Neural cell (in vitro differentiated cells): ENCODE results near the gene CACNA1C.
A peak's percentile ranks its signal among the peaks of the same experiment; 100 is the strongest.

Source experiments
- EP300 ChIP-seq: fragments of 450-650 bp; conservative IDR thresholded peaks from 2 replicates; pipeline ENCODE4 v1.6.1; 2014; ENCODE audit warnings: antibody characterized with exemption, mild to moderate bottlenecking, moderate library complexity; ENCODE audit not compliant: poor library complexity, severe bottlenecking
- EZH2 ChIP-seq: fragments of 200-600, 300-800 bp; shearing (Covaris generic), sonication (generic); IDR thresholded peaks from 2 replicates; pipeline ENCODE4 v1.6.1; 2014; ENCODE audit warnings: antibody characterized with exemption, low read length, borderline replicate concordance, mild to moderate bottlenecking; ENCODE audit not compliant: insufficient read depth, poor library complexity, severe bottlenecking
- POLR2AphosphoS5 ChIP-seq: IDR thresholded peaks from 2 replicates; pipeline ENCODE4 v1.6.1; 2012
- SMC3 ChIP-seq: fragments of 450-650 bp; conservative IDR thresholded peaks from 2 replicates; pipeline ENCODE4 v1.6.1; 2014; ENCODE audit warnings: antibody characterized with exemption, mild to moderate bottlenecking, moderate library complexity; ENCODE audit not compliant: poor library complexity
- TAF1 ChIP-seq: IDR thresholded peaks from 2 replicates; pipeline ENCODE4 v1.6.1; 2012; ENCODE audit warnings: low read depth
- TF ChIP-seq, protein P1 (sequence below): fragments of 450-650 bp; IDR thresholded peaks from 2 replicates; pipeline ENCODE4 v1.5.1; 2014; ENCODE audit warnings: antibody characterized with exemption, mild to moderate bottlenecking, moderate library complexity; ENCODE audit not compliant: poor library complexity, severe bottlenecking
- TF ChIP-seq, protein P2 (sequence below): IDR thresholded peaks from 2 replicates; pipeline ENCODE4 v1.6.1; 2012; ENCODE audit warnings: borderline replicate concordance

DNA sequence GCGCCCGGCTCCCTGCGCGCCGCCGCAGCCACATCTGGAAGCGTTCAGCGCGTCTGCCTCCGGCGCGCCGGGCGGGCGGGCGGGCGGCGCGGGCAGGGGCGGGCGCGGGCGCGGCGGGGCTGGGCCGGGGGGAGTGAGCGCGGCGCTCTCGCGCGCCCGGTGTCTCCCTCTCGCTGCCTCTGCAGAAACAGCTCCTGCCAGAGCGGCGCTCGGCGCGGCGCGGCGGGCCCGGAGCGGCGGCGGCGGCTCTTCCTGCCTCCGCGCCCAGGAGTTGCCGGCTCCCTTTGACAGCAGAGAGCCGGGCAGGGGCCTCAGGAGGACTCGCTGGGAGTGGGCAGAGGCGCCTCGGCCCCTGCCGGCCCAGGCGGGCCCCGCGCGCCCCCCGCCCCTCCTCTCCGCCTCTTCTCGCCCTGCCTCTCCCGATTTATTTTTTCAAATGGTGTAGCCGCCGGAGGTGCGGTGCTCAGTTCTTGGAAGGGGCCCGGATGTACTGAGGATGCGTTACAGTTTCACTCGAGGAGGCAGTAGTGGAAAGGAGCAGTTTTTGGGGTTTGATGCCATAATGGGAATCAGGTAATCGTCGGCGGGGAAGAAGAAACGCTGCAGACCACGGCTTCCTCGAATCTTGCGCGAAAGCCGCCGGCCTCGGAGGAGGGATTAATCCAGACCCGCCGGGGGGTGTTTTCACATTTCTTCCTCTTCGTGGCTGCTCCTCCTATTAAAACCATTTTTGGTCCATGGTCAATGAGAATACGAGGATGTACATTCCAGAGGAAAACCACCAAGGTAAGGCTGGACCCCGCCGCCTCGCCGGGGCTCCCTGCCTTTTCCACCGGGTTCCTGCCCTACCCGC lies at the start of gene CACNA1C:
- TF ChIP-seq, protein P1, sequence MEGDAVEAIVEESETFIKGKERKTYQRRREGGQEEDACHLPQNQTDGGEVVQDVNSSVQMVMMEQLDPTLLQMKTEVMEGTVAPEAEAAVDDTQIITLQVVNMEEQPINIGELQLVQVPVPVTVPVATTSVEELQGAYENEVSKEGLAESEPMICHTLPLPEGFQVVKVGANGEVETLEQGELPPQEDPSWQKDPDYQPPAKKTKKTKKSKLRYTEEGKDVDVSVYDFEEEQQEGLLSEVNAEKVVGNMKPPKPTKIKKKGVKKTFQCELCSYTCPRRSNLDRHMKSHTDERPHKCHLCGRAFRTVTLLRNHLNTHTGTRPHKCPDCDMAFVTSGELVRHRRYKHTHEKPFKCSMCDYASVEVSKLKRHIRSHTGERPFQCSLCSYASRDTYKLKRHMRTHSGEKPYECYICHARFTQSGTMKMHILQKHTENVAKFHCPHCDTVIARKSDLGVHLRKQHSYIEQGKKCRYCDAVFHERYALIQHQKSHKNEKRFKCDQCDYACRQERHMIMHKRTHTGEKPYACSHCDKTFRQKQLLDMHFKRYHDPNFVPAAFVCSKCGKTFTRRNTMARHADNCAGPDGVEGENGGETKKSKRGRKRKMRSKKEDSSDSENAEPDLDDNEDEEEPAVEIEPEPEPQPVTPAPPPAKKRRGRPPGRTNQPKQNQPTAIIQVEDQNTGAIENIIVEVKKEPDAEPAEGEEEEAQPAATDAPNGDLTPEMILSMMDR: peak; percentile 73
- no peak for TF ChIP-seq EZH2
- TF ChIP-seq, protein P2, sequence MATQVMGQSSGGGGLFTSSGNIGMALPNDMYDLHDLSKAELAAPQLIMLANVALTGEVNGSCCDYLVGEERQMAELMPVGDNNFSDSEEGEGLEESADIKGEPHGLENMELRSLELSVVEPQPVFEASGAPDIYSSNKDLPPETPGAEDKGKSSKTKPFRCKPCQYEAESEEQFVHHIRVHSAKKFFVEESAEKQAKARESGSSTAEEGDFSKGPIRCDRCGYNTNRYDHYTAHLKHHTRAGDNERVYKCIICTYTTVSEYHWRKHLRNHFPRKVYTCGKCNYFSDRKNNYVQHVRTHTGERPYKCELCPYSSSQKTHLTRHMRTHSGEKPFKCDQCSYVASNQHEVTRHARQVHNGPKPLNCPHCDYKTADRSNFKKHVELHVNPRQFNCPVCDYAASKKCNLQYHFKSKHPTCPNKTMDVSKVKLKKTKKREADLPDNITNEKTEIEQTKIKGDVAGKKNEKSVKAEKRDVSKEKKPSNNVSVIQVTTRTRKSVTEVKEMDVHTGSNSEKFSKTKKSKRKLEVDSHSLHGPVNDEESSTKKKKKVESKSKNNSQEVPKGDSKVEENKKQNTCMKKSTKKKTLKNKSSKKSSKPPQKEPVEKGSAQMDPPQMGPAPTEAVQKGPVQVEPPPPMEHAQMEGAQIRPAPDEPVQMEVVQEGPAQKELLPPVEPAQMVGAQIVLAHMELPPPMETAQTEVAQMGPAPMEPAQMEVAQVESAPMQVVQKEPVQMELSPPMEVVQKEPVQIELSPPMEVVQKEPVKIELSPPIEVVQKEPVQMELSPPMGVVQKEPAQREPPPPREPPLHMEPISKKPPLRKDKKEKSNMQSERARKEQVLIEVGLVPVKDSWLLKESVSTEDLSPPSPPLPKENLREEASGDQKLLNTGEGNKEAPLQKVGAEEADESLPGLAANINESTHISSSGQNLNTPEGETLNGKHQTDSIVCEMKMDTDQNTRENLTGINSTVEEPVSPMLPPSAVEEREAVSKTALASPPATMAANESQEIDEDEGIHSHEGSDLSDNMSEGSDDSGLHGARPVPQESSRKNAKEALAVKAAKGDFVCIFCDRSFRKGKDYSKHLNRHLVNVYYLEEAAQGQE: peak; percentile 24
- TF ChIP-seq SMC3: peak; percentile 79
- peak; percentile 26 for TF ChIP-seq EP300
- TF ChIP-seq POLR2AphosphoS5: peak; percentile 69
- peak; percentile 31 for TF ChIP-seq TAF1
